Measurements from ENCODE around the gene COBL. TPM values are rescaled to one million over a fixed set of nuclear protein-coding genes. Genes with fewer than 3 reads are reported as not detected.

The COBL gene
- total RNA-seq, 2 experiments from 2014 or later: not detected

GRCh38 chr7:51256209-51256781 lies 60.3 kb downstream of the COBL start:
- Mint-ChIP-seq H3K27me3 (peaks cover 2% of the 10 kb centered on the region), H3K4me3 (no peak overlapping the region), H3K36me3 (ENCODE audit: low read depth) (no peaks in the 10 kb centered on the region), H3K4me1 (no peaks in the 10 kb centered on the region), H3K9me3 (no peaks in the 10 kb centered on the region), H3K27ac (no peak overlapping the region)
- ChIA-PET POLR2A (no interaction called here), CTCF (no interaction called here)
- no peak for DNase-seq

- no peak for DNase-seq
- ChIA-PET CTCF (no interaction called here), POLR2A (no interaction called here)
- H3K9me3 Mint-ChIP-seq: no peaks in the 10 kb centered on the region
- peaks cover 2% of the 10 kb centered on the region for H3K27me3 Mint-ChIP-seq
- H3K36me3 Mint-ChIP-seq (ENCODE audit: low read depth): no peaks in the 10 kb centered on the region
- H3K27ac Mint-ChIP-seq: no peak overlapping the region
- no peak overlapping the region for H3K4me3 Mint-ChIP-seq
- no peaks in the 10 kb centered on the region for H3K4me1 Mint-ChIP-seq
These were observed 60.9 kb downstream of the COBL start for GRCh38 chr7:51255536-51256208.

GRCh38 chr7:51255036-51255435 lies 61.6 kb downstream of the COBL start:
- Mint-ChIP-seq H3K4me3 (no peak overlapping the region), H3K27ac (no peak overlapping the region), H3K27me3 (peaks cover 2% of the 10 kb centered on the region), H3K9me3 (no peaks in the 10 kb centered on the region), H3K36me3 (ENCODE audit: low read depth) (no peaks in the 10 kb centered on the region), H3K4me1 (no peaks in the 10 kb centered on the region)
- ChIA-PET CTCF (no interaction called here), POLR2A (no interaction called here)
- no peak for DNase-seq

GRCh38 chr7:51253157-51253556 lies 63.5 kb downstream of the COBL start:
- Mint-ChIP-seq H3K27ac (no peak overlapping the region), H3K4me3 (no peak overlapping the region), H3K27me3 (peaks cover 2% of the 10 kb centered on the region), H3K4me1 (no peaks in the 10 kb centered on the region), H3K9me3 (no peaks in the 10 kb centered on the region), H3K36me3 (ENCODE audit: low read depth) (no peaks in the 10 kb centered on the region)
- no peak for DNase-seq
- CTCF ChIA-PET: no interaction called here
- POLR2A ChIA-PET: no interaction called here

GRCh38 chr7:51251290-51251689 lies 65.3 kb downstream of the COBL start:
- Mint-ChIP-seq H3K36me3 (ENCODE audit: low read depth) (no peaks in the 10 kb centered on the region), H3K9me3 (no peaks in the 10 kb centered on the region), H3K27me3 (peaks cover 2% of the 10 kb centered on the region), H3K4me1 (no peaks in the 10 kb centered on the region), H3K4me3 (no peak overlapping the region), H3K27ac (no peak overlapping the region)
- CTCF ChIA-PET: interaction anchor here (0.9 kb wide), 1 partner anchor 89 kb away, joined by 3 read pairs; no protein-coding TSS in a partner anchor
- no peak for DNase-seq
- POLR2A ChIA-PET: no interaction called here

- CTCF ChIA-PET: interaction anchor here (0.9 kb wide), 1 partner anchor 88 kb away, joined by 3 read pairs; no protein-coding TSS in a partner anchor
- H3K4me3 Mint-ChIP-seq: no peak overlapping the region
- no peaks in the 10 kb centered on the region for H3K4me1 Mint-ChIP-seq
- H3K27me3 Mint-ChIP-seq: peaks cover 2% of the 10 kb centered on the region
- DNase-seq: no peak
- POLR2A ChIA-PET: no interaction called here
- H3K36me3 Mint-ChIP-seq (ENCODE audit: low read depth): no peaks in the 10 kb centered on the region
- H3K27ac Mint-ChIP-seq: no peak overlapping the region
- no peaks in the 10 kb centered on the region for H3K9me3 Mint-ChIP-seq
These were observed 66.1 kb downstream of the COBL start for GRCh38 chr7:51250512-51250911.

GRCh38 chr7:51249991-51250390 lies 66.6 kb downstream of the COBL start:
- Mint-ChIP-seq H3K4me1 (no peaks in the 10 kb centered on the region), H3K27ac (no peak overlapping the region), H3K9me3 (no peaks in the 10 kb centered on the region), H3K4me3 (no peak overlapping the region), H3K36me3 (ENCODE audit: low read depth) (no peaks in the 10 kb centered on the region), H3K27me3 (peaks cover 2% of the 10 kb centered on the region)
- POLR2A ChIA-PET: no interaction called here
- CTCF ChIA-PET: no interaction called here
- DNase-seq: no peak

- CTCF ChIA-PET: no interaction called here
- POLR2A ChIA-PET: no interaction called here
- Mint-ChIP-seq H3K36me3 (ENCODE audit: low read depth) (no peaks in the 10 kb centered on the region), H3K27me3 (peaks cover 2% of the 10 kb centered on the region), H3K4me3 (no peak overlapping the region), H3K27ac (no peak overlapping the region), H3K4me1 (no peaks in the 10 kb centered on the region), H3K9me3 (no peaks in the 10 kb centered on the region)
- DNase-seq: no peak
These were observed 67.2 kb downstream of the COBL start for GRCh38 chr7:51249187-51249945.

GRCh38 chr7:51246258-51247245 lies 70.1 kb downstream of the COBL start:
- POLR2A ChIA-PET: no interaction called here

GRCh38 chr7:51244885-51245284 lies 71.7 kb downstream of the COBL start:
- H3K27ac Mint-ChIP-seq: no peak overlapping the region
- peaks cover 3% of the 10 kb centered on the region for H3K27me3 Mint-ChIP-seq
- DNase-seq: no peak
- CTCF ChIA-PET: no interaction called here
- H3K36me3 Mint-ChIP-seq (ENCODE audit: low read depth): no peaks in the 10 kb centered on the region
- no peaks in the 10 kb centered on the region for H3K4me1 Mint-ChIP-seq
- no peaks in the 10 kb centered on the region for H3K9me3 Mint-ChIP-seq
- H3K4me3 Mint-ChIP-seq: no peak overlapping the region
- POLR2A ChIA-PET: no interaction called here

More at GRCh38 chr7:51246258-51247245, 70.1 kb downstream of the COBL start:
- no peak overlapping the region for H3K27ac Mint-ChIP-seq
- no peaks in the 10 kb centered on the region for H3K36me3 Mint-ChIP-seq (ENCODE audit: low read depth)
- no peak for DNase-seq
- CTCF ChIA-PET: no interaction called here
- no peaks in the 10 kb centered on the region for H3K9me3 Mint-ChIP-seq
- H3K27me3 Mint-ChIP-seq: peaks cover 3% of the 10 kb centered on the region
- H3K4me1 Mint-ChIP-seq: no peaks in the 10 kb centered on the region
- no peak overlapping the region for H3K4me3 Mint-ChIP-seq

GRCh38 chr7:51244053-51244452 lies 72.6 kb downstream of the COBL start:
- DNase-seq: no peak
- no peaks in the 10 kb centered on the region for H3K36me3 Mint-ChIP-seq (ENCODE audit: low read depth)
- CTCF ChIA-PET: no interaction called here
- H3K9me3 Mint-ChIP-seq: no peaks in the 10 kb centered on the region
- no peak overlapping the region for H3K4me3 Mint-ChIP-seq
- H3K27ac Mint-ChIP-seq: no peak overlapping the region
- POLR2A ChIA-PET: no interaction called here
- no peaks in the 10 kb centered on the region for H3K4me1 Mint-ChIP-seq
- H3K27me3 Mint-ChIP-seq: peaks cover 2% of the 10 kb centered on the region

- DNase-seq: no peak
- H3K4me3 Mint-ChIP-seq: no peak overlapping the region
- no peak overlapping the region for H3K27ac Mint-ChIP-seq
- H3K9me3 Mint-ChIP-seq: no peaks in the 10 kb centered on the region
- no peaks in the 10 kb centered on the region for H3K4me1 Mint-ChIP-seq
- CTCF ChIA-PET: no interaction called here
- POLR2A ChIA-PET: no interaction called here
- no peaks in the 10 kb centered on the region for H3K36me3 Mint-ChIP-seq (ENCODE audit: low read depth)
- H3K27me3 Mint-ChIP-seq: peaks cover 2% of the 10 kb centered on the region
These were observed 73.0 kb downstream of the COBL start for GRCh38 chr7:51243631-51244030.

- CTCF ChIA-PET: no interaction called here
- Mint-ChIP-seq H3K4me3 (no peak overlapping the region), H3K9me3 (no peaks in the 10 kb centered on the region)
These were observed 73.6 kb downstream of the COBL start for GRCh38 chr7:51242881-51243518.

More at GRCh38 chr7:51242881-51243518, 73.6 kb downstream of the COBL start:
- DNase-seq: no peak
- POLR2A ChIA-PET: no interaction called here
- H3K27ac Mint-ChIP-seq: no peak overlapping the region
- no peaks in the 10 kb centered on the region for H3K4me1 Mint-ChIP-seq
- peaks cover 2% of the 10 kb centered on the region for H3K27me3 Mint-ChIP-seq
- H3K36me3 Mint-ChIP-seq (ENCODE audit: low read depth): no peaks in the 10 kb centered on the region

Measured in activated CD4-positive, alpha-beta memory T cell treated with anti-CD3 and anti-CD28 coated beads, Interleukin-2, amount 10 ng/mL, durations not matched to agents 7 days and 5 days (primary cell).